ENCODE results near the gene ETAA1.

The ETAA1 gene

GRCh38 chr2:67437114-67437513, 40.0 kb downstream of the ETAA1 start:
- DNase-seq (ENCODE audit: low read depth), result peak; percentile 36

- DNase-seq (ENCODE audit: low read depth), result no peak
These were observed 41.2 kb downstream of the ETAA1 start for GRCh38 chr2:67438337-67438736.

GRCh38 chr2:67445652-67446268, 48.6 kb downstream of the ETAA1 start:
- DNase-seq (ENCODE audit: low read depth), result no peak

DNA sequence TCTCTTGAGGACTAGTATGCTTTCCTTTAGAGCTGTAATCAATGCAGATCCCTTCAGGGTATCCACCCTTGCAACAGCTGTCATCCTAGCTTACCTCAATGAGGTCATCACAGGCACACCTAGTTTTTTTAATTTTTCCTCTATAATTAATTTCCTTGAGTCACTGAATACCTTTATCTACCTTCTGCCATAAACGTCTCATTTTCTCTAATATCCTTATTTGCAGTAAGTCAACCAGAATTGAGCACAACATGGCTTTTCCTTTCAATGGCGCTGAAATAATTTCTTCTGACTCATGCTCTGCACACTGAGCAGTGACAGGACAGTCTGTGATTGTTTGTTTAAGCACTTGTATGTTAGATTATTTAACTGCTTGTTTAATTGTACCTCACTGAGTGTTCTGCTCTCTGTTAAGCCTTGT, 49.4 kb downstream of the ETAA1 start:
- DNase-seq (ENCODE audit: low read depth), result peak; percentile 69

DNA sequence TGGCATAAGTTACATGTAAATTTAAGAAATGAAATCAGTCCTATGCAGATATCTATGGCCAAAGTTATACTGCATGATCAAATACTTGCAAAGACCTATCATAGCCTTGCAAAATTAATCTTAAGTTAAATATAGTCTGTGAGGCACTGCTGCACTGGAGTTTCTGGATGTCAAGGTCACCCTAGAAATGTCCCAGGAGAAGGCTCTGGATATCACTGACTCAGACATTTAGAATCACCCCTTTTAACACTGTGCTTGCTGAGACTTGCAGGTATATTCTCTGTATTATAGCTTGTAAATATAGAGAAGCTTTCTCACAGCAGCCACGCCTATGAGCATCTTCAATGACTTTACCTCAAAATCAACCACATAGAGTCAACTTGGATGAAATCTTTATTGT, 51.5 kb downstream of the ETAA1 start:
- DNase-seq (ENCODE audit: low read depth), result no peak

DNA sequence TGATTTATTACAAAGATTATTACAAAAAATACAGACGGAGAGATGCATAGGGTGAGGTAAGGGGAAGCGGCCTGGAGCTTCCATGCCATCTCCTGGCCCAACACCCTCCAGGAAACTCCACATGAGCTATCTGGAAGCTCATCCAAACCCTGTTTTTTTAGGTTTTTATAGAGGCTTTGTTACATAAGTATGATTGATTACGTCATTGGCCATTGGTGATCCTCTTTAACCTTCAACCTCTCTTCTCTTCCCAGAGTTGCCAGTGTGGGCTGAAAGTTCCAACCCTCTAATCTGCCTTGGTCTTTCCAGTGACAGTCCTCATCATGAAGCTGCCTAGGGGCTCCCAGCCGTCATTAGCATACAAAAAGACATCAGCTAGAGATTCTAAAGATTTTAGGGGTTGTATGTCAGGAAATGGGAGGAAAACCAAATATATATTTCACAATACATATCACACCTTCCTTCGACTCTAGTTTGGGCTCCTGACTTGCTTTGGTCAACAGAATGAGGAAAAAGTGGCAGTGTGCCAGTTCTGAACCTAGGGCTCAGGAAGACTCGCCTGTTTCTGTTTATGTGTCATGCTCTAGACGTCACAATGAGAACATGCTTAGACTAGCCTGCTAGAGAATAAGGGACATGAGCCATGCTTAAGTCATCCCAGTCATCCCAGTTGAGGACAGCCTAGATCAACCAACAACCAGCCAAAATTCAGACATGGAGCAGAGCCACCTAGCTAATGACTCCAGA, 54.1 kb downstream of the ETAA1 start:
- DNase-seq (ENCODE audit: low read depth), result peak; percentile 86

- peak; percentile 69 for DNase-seq (ENCODE audit: low read depth)
These were observed 56.2 kb downstream of the ETAA1 start for GRCh38 chr2:67453310-67453709.

GRCh38 chr2:67455219-67456142, 58.3 kb downstream of the ETAA1 start:
- no peak for DNase-seq (ENCODE audit: low read depth)

- no peak for DNase-seq (ENCODE audit: low read depth)
These were observed 59.3 kb downstream of the ETAA1 start for GRCh38 chr2:67456428-67456827.

DNA sequence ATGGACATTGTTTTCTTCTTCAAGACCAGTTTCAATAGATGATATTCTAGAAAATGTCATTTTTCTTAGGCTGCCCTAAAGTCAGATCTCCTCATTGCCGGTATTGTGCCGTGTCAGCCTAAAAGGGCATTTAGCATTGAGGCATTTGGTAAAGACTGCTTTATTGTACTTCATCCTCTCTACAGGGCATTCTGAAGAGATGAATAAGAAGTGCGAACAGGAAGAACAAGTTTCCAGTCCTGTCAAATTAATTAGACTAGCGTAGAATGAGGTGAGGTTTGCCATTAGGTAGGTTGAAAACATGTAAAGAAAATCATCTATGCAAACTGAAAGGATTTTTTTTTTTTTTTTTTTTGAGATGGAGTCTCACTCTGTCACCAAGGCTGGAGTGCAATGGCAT, 60.6 kb downstream of the ETAA1 start:
- DNase-seq (ENCODE audit: low read depth), result no peak

GRCh38 chr2:67459761-67460160, 62.6 kb downstream of the ETAA1 start:
- no peak for DNase-seq (ENCODE audit: low read depth)

Data from iris pigment epithelial cell (primary cell).